Neural progenitor cell (in vitro differentiated cells): ENCODE data around the gene TNF. TPM values are rescaled to one million over a fixed set of nuclear protein-coding genes. Genes with fewer than 3 reads are reported as not detected.
A peak's percentile ranks its signal among the peaks of the same experiment; 100 is the strongest.

Source experiments
- DNase-seq: peaks from one replicate; pipeline ENCODE4 v3.0.0-alpha.2; 2016; ENCODE audit warnings: low spot score
- H2AFZ ChIP-seq: fragments of 200-600 bp; sonication (generic); replicated peaks from 2 replicates; pipeline ENCODE4 v1.6.1; 2016; ENCODE audit warnings: antibody characterized with exemption
- H3F3A ChIP-seq: fragments of 200-600 bp; sonication (generic); 2 replicates; pipeline ENCODE4 v1.6.1; 2016; ENCODE audit warnings: antibody characterized with exemption, low read depth
- H3K27ac ChIP-seq: fragments of 200-600 bp; sonication (generic); 2 replicates; pipeline ENCODE4 v1.5.1; 2016; ENCODE audit warnings: mild to moderate bottlenecking
- H3K27me3 ChIP-seq: fragments of 200-600 bp; sonication (generic); 2 replicates; pipeline ENCODE4 v1.6.1; 2016; ENCODE audit warnings: mild to moderate bottlenecking, moderate library complexity
- H3K36me3 ChIP-seq: fragments of 200-600 bp; sonication (generic); 2 replicates; pipeline ENCODE4 v1.5.1; 2016
- H3K4me1 ChIP-seq: fragments of 200-600 bp; sonication (generic); 2 replicates; pipeline ENCODE4 v1.6.1; 2016; ENCODE audit warnings: mixed run types
- H3K4me2 ChIP-seq: fragments of 200-600 bp; sonication (generic); 2 replicates; pipeline ENCODE4 v1.6.1; 2016
- H3K4me3 ChIP-seq: fragments of 200-600 bp; sonication (generic); 2 replicates; pipeline ENCODE4 v1.5.1; 2016
- H3K79me2 ChIP-seq: fragments of 200-600 bp; sonication (generic); 2 replicates; pipeline ENCODE4 v1.6.1; 2016; ENCODE audit warnings: low read depth
- H3K9ac ChIP-seq: fragments of 200-600 bp; sonication (generic); 2 replicates; pipeline ENCODE4 v1.6.1; 2016
- H3K9me3 ChIP-seq: fragments of 200-600 bp; sonication (generic); 2 replicates; pipeline ENCODE4 v1.5.1; 2016; ENCODE audit warnings: low read depth
- H4K20me1 ChIP-seq: fragments of 200-600 bp; sonication (generic); 2 replicates; pipeline ENCODE4 v1.6.1; 2016; ENCODE audit warnings: low read depth
- H3K27ac Mint-ChIP-seq: 3 replicates; pipeline ENCODE4 v1.8.0; 2021; ENCODE audit warnings: mixed read lengths
- H3K27me3 Mint-ChIP-seq: 2 replicates; pipeline ENCODE4 v1.8.0; 2022; ENCODE audit warnings: low read depth, mild to moderate bottlenecking, inconsistent platforms, moderate library complexity, mixed read lengths; ENCODE audit not compliant: insufficient read depth
- H3K36me3 Mint-ChIP-seq: 3 replicates; pipeline ENCODE4 v1.8.0; 2021; ENCODE audit warnings: mixed read lengths
- H3K4me1 Mint-ChIP-seq: 3 replicates; pipeline ENCODE4 v1.8.0; 2021; ENCODE audit warnings: mixed read lengths
- H3K4me3 Mint-ChIP-seq: 3 replicates; pipeline ENCODE4 v1.8.0; 2021; ENCODE audit warnings: mild to moderate bottlenecking, moderate library complexity, mixed read lengths
- H3K9me3 Mint-ChIP-seq: 3 replicates; pipeline ENCODE4 v1.8.0; 2020; ENCODE audit warnings: mixed read lengths
- EZH2 ChIP-seq: fragments of 200-600 bp; sonication (generic); IDR thresholded peaks from 2 replicates; pipeline ENCODE4 v1.6.1; 2017; ENCODE audit warnings: antibody characterized with exemption, mild to moderate bottlenecking, moderate library complexity
- EZH2phosphoT487 ChIP-seq: fragments of 200-600 bp; sonication (generic); IDR thresholded peaks from 2 replicates; pipeline ENCODE4 v1.6.1; 2017; ENCODE audit warnings: antibody characterized with exemption
- total RNA-seq: library from RNA; depleted of rRNA; stranded (reverse); fragments of >200 nt; gene quantifications from 2 replicates; pipeline ENCODE4 v1.2.3, GENCODE V29; 2015; ENCODE audit warnings: low replicate concordance
- TF ChIP-seq, protein P1 (sequence below): fragments of 200-600 bp; sonication (generic); IDR thresholded peaks from 2 replicates; pipeline ENCODE4 v1.5.1; 2017; ENCODE audit warnings: antibody characterized with exemption, mild to moderate bottlenecking

Gene TNF
- total RNA-seq, 1 donor from 2014 or later: not detected

GRCh38 chr6:31533455-31533841 lies 41.9 kb upstream of the TNF start:
- H3K27me3 ChIP-seq: no peaks in the 10 kb centered on the region
- H3K9me3 ChIP-seq: no peaks in the 10 kb centered on the region
- peak overlapping the region; percentile 74 for H3K27ac ChIP-seq
- TF ChIP-seq EZH2 (no peak), EZH2phosphoT487 (no peak)
- TF ChIP-seq, protein P1, sequence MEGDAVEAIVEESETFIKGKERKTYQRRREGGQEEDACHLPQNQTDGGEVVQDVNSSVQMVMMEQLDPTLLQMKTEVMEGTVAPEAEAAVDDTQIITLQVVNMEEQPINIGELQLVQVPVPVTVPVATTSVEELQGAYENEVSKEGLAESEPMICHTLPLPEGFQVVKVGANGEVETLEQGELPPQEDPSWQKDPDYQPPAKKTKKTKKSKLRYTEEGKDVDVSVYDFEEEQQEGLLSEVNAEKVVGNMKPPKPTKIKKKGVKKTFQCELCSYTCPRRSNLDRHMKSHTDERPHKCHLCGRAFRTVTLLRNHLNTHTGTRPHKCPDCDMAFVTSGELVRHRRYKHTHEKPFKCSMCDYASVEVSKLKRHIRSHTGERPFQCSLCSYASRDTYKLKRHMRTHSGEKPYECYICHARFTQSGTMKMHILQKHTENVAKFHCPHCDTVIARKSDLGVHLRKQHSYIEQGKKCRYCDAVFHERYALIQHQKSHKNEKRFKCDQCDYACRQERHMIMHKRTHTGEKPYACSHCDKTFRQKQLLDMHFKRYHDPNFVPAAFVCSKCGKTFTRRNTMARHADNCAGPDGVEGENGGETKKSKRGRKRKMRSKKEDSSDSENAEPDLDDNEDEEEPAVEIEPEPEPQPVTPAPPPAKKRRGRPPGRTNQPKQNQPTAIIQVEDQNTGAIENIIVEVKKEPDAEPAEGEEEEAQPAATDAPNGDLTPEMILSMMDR: no peak
- Mint-ChIP-seq H3K9me3 (no peaks in the 10 kb centered on the region), H3K4me3 (no peak overlapping the region), H3K27me3 (peaks cover 4% of the 10 kb centered on the region), H3K4me1 (peaks cover 4% of the 10 kb centered on the region), H3K27ac (no peak overlapping the region), H3K36me3 (peaks cover 61% of the 10 kb centered on the region)
- H3K79me2 ChIP-seq: peaks cover 62% of the 10 kb centered on the region
- no peak for DNase-seq
- peaks cover 86% of the 10 kb centered on the region for H3F3A ChIP-seq
- H2AFZ ChIP-seq: no peak overlapping the region
- H3K4me3 ChIP-seq: no peak overlapping the region
- no peak overlapping the region for H3K4me2 ChIP-seq
- H3K9ac ChIP-seq: no peak overlapping the region
- H3K4me1 ChIP-seq: no peaks in the 10 kb centered on the region
- H4K20me1 ChIP-seq: peaks cover 98% of the 10 kb centered on the region
- peaks cover 36% of the 10 kb centered on the region for H3K36me3 ChIP-seq

GRCh38 chr6:31534011-31534410 lies 41.4 kb upstream of the TNF start:
- Mint-ChIP-seq H3K4me1 (peaks cover 9% of the 10 kb centered on the region), H3K9me3 (no peaks in the 10 kb centered on the region), H3K4me3 (no peak overlapping the region), H3K27ac (no peak overlapping the region), H3K36me3 (peaks cover 67% of the 10 kb centered on the region), H3K27me3 (peaks cover 4% of the 10 kb centered on the region)
- no peak overlapping the region for H3K4me3 ChIP-seq
- peaks cover 1% of the 10 kb centered on the region for H3K4me1 ChIP-seq
- no peak overlapping the region for H2AFZ ChIP-seq
- peaks cover 68% of the 10 kb centered on the region for H3K79me2 ChIP-seq
- H4K20me1 ChIP-seq: peaks cover 99% of the 10 kb centered on the region
- H3K36me3 ChIP-seq: peaks cover 42% of the 10 kb centered on the region
- H3K9me3 ChIP-seq: no peaks in the 10 kb centered on the region
- H3K27me3 ChIP-seq: no peaks in the 10 kb centered on the region
- no peak overlapping the region for H3K27ac ChIP-seq
- peaks cover 86% of the 10 kb centered on the region for H3F3A ChIP-seq
- TF ChIP-seq EZH2 (no peak), EZH2phosphoT487 (no peak)
- TF ChIP-seq, protein P1: no peak
- no peak overlapping the region for H3K4me2 ChIP-seq
- no peak for DNase-seq
- H3K9ac ChIP-seq: no peak overlapping the region

DNA sequence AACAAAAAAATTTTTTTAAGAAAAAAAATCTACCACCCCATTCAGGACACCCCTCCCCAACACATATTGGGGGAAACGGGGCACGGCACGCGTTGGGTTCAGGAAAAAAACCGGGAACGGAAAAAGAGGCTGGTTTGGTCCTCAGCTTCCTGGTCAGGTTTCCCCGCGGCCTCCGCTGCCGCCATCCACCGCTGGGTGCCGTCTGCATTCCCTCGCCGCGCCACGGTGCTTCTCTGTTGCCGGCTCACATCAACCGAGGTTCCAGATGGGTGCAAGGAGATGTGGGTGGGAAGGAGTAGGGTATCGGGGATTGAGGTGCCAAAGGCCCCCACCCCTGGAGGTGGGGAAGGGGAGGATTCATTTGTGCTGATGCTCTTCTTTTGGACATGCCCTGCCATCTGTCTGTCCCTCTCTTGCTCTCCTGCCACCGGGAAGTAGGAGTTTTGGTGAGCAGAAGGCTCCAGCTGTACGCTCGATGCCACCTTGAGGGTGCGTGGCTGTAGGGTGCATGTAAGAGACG lies 40.8 kb upstream of the TNF start:
- H3K79me2 ChIP-seq: peaks cover 74% of the 10 kb centered on the region
- no peak for DNase-seq
- H3K27me3 ChIP-seq: no peaks in the 10 kb centered on the region
- H3K36me3 Mint-ChIP-seq: peaks cover 72% of the 10 kb centered on the region
- peaks cover 4% of the 10 kb centered on the region for H3K27me3 Mint-ChIP-seq
- H3K4me2 ChIP-seq: no peak overlapping the region
- peaks cover 7% of the 10 kb centered on the region for H3K4me1 ChIP-seq
- no peak overlapping the region for H3K4me3 Mint-ChIP-seq
- H4K20me1 ChIP-seq: peaks cover 99% of the 10 kb centered on the region
- no peak overlapping the region for H3K4me3 ChIP-seq
- no peaks in the 10 kb centered on the region for H3K9me3 ChIP-seq
- H3K27ac ChIP-seq: peak overlapping the region; percentile 20
- H3K36me3 ChIP-seq: peaks cover 47% of the 10 kb centered on the region
- no peaks in the 10 kb centered on the region for H3K9me3 Mint-ChIP-seq
- no peak overlapping the region for H2AFZ ChIP-seq
- H3K27ac Mint-ChIP-seq: no peak overlapping the region
- no peak overlapping the region for H3K9ac ChIP-seq
- peaks cover 14% of the 10 kb centered on the region for H3K4me1 Mint-ChIP-seq
- peaks cover 87% of the 10 kb centered on the region for H3F3A ChIP-seq
- TF ChIP-seq EZH2phosphoT487: no peak
- no peak for TF ChIP-seq EZH2
- TF ChIP-seq, protein P1: no peak
